ENCODE results near the gene KDSR. TPM values are rescaled to one million over a fixed set of nuclear protein-coding genes. Genes with fewer than 3 reads are reported as not detected.
A peak's percentile ranks its signal among the peaks of the same experiment; 100 is the strongest.
"Not testable (repeated sequence)": the region's sequence is repeated elsewhere in the genome, so short reads cannot be mapped to it uniquely, and the experiment has no call there.

The KDSR gene
- total RNA-seq, 2 experiments from 2014 or later = 72.8 to 77.2 TPM

- Mint-ChIP-seq H3K36me3 (peaks cover 32% of the 10 kb centered on the region), H3K9me3 (peaks cover 9% of the 10 kb centered on the region), H3K27me3 (no peaks in the 10 kb centered on the region), H3K4me1 (ENCODE audit: low read depth) (peaks cover 29% of the 10 kb centered on the region), H3K27ac (peak overlapping the region; percentile 2), H3K4me3 (peak overlapping the region; percentile 0)
- DNase-seq = peak; percentile 43
- POLR2A ChIA-PET = interaction anchor here (0.8 kb wide), 1 partner anchor 841 kb away, joined by 3 read pairs; the partner anchor contains the start of gene ZCCHC2
- CTCF ChIA-PET = interaction anchor here (0.7 kb wide), 1 partner anchor 51 kb away, joined by 3 read pairs; no protein-coding TSS in a partner anchor
- intact Hi-C loops (cut with micrococcal nuclease) = loop anchor here (10.0 kb wide), 1 partner anchor 591 kb away; no protein-coding TSS in a partner anchor
These were observed 3.1 kb downstream of the KDSR start for GRCh38 chr18:63363951-63364350.

- intact Hi-C loops (cut with micrococcal nuclease) = loop anchor here (10.0 kb wide), 1 partner anchor 591 kb away; no protein-coding TSS in a partner anchor
- Mint-ChIP-seq H3K36me3 (peaks cover 31% of the 10 kb centered on the region), H3K4me1 (ENCODE audit: low read depth) (peaks cover 24% of the 10 kb centered on the region), H3K27ac (peak overlapping the region; percentile 2)
- H3K4me3 Mint-ChIP-seq, H3K27me3 Mint-ChIP-seq, H3K9me3 Mint-ChIP-seq, DNase-seq: not testable (repeated sequence)
- ChIA-PET CTCF (interaction anchor here (0.7 kb wide), 1 partner anchor 52 kb away, joined by 3 read pairs; no protein-coding TSS in a partner anchor), POLR2A (interaction anchor here (0.6 to 0.8 kb wide), 2 partner anchors 841 to 1511 kb away, joined by 3 read pairs; partner anchors contain the start of gene ZCCHC2)
These were observed 3.6 kb downstream of the KDSR start for GRCh38 chr18:63363420-63363819.

GRCh38 chr18:63356272-63356896 is 10.6 kb downstream of the KDSR start:
- H3K27ac Mint-ChIP-seq = no peak overlapping the region
- H3K4me3 Mint-ChIP-seq = no peak overlapping the region
- intact Hi-C loops (cut with micrococcal nuclease) = no loop called here
- no peaks in the 10 kb centered on the region for H3K9me3 Mint-ChIP-seq
- ChIA-PET CTCF (interaction anchor here (0.8 to 1.0 kb wide), 2 partner anchors 13 to 83 kb away, joined by 3 to 4 read pairs; no protein-coding TSS in a partner anchor), POLR2A (no interaction called here)
- no peaks in the 10 kb centered on the region for H3K4me1 Mint-ChIP-seq (ENCODE audit: low read depth)
- no peaks in the 10 kb centered on the region for H3K27me3 Mint-ChIP-seq
- peaks cover 40% of the 10 kb centered on the region for H3K36me3 Mint-ChIP-seq
- no peak for DNase-seq

- intact Hi-C loops (cut with micrococcal nuclease) = no loop called here
- H3K4me1 Mint-ChIP-seq (ENCODE audit: low read depth) = no peaks in the 10 kb centered on the region
- ChIA-PET CTCF (interaction anchor here (0.8 to 2.1 kb wide), 3 partner anchors 10 to 306 kb away, joined by 3 to 8 read pairs (median 3); no protein-coding TSS in a partner anchor), POLR2A (interaction anchor here (1.3 kb wide), 1 partner anchor 9 kb away, joined by 5 read pairs; no protein-coding TSS in a partner anchor)
- no peaks in the 10 kb centered on the region for H3K27me3 Mint-ChIP-seq
- H3K27ac Mint-ChIP-seq = no peak overlapping the region
- H3K4me3 Mint-ChIP-seq = no peak overlapping the region
- no peaks in the 10 kb centered on the region for H3K9me3 Mint-ChIP-seq
- peaks cover 51% of the 10 kb centered on the region for H3K36me3 Mint-ChIP-seq
- DNase-seq = no peak
These were observed 16.8 kb downstream of the KDSR start for GRCh38 chr18:63350230-63350629.

GRCh38 chr18:63348508-63349136 is 18.4 kb downstream of the KDSR start:
- ChIA-PET CTCF (interaction anchor here (0.6 kb wide), 1 partner anchor 66 kb away, joined by 3 read pairs; no protein-coding TSS in a partner anchor), POLR2A (no interaction called here)
- intact Hi-C loops (cut with micrococcal nuclease) = no loop called here
- Mint-ChIP-seq H3K9me3 (no peaks in the 10 kb centered on the region), H3K27me3 (no peaks in the 10 kb centered on the region), H3K4me1 (ENCODE audit: low read depth) (no peaks in the 10 kb centered on the region), H3K27ac (no peak overlapping the region), H3K36me3 (peaks cover 54% of the 10 kb centered on the region), H3K4me3 (no peak overlapping the region)
- no peak for DNase-seq

GRCh38 chr18:63346480-63347183 is 20.4 kb downstream of the KDSR start:
- Mint-ChIP-seq H3K27ac (no peak overlapping the region), H3K4me3 (no peak overlapping the region), H3K36me3 (peaks cover 55% of the 10 kb centered on the region), H3K4me1 (ENCODE audit: low read depth) (no peaks in the 10 kb centered on the region), H3K27me3 (no peaks in the 10 kb centered on the region), H3K9me3 (no peaks in the 10 kb centered on the region)
- intact Hi-C loops (cut with micrococcal nuclease) = no loop called here
- CTCF ChIA-PET = interaction anchor here (0.6 to 0.7 kb wide), 2 partner anchors 24 to 91 kb away, joined by 3 read pairs; no protein-coding TSS in a partner anchor
- DNase-seq = no peak
- POLR2A ChIA-PET = interaction anchor here (0.7 kb wide), 1 partner anchor 75 kb away, joined by 3 read pairs; no protein-coding TSS in a partner anchor

- CTCF ChIA-PET = interaction anchor here (0.6 to 0.7 kb wide), 2 partner anchors 23 to 92 kb away, joined by 3 read pairs; no protein-coding TSS in a partner anchor
- intact Hi-C loops (cut with micrococcal nuclease) = no loop called here
These were observed 21.0 kb downstream of the KDSR start for GRCh38 chr18:63346031-63346430.

GRCh38 chr18:63344918-63345317 is 22.1 kb downstream of the KDSR start:
- peaks cover 55% of the 10 kb centered on the region for H3K36me3 Mint-ChIP-seq
- ChIA-PET CTCF (no interaction called here), POLR2A (no interaction called here)
- DNase-seq = no peak
- intact Hi-C loops (cut with micrococcal nuclease) = loop anchor here (5.0 kb wide), 1 partner anchor 328 kb away; no protein-coding TSS in a partner anchor
- H3K27me3 Mint-ChIP-seq = no peaks in the 10 kb centered on the region
- peaks cover 3% of the 10 kb centered on the region for H3K4me1 Mint-ChIP-seq (ENCODE audit: low read depth)
- H3K9me3 Mint-ChIP-seq = no peaks in the 10 kb centered on the region
- no peak overlapping the region for H3K27ac Mint-ChIP-seq
- no peak overlapping the region for H3K4me3 Mint-ChIP-seq

More at GRCh38 chr18:63346031-63346430, 21.0 kb downstream of the KDSR start:
- Mint-ChIP-seq H3K4me3 (no peak overlapping the region), H3K27me3 (no peaks in the 10 kb centered on the region), H3K36me3 (peaks cover 54% of the 10 kb centered on the region), H3K4me1 (ENCODE audit: low read depth) (no peaks in the 10 kb centered on the region), H3K27ac (no peak overlapping the region), H3K9me3 (no peaks in the 10 kb centered on the region)
- no peak for DNase-seq
- POLR2A ChIA-PET = interaction anchor here (0.7 kb wide), 1 partner anchor 76 kb away, joined by 3 read pairs; no protein-coding TSS in a partner anchor

GRCh38 chr18:63344263-63344662 is 22.7 kb downstream of the KDSR start:
- H3K36me3 Mint-ChIP-seq = peaks cover 54% of the 10 kb centered on the region
- H3K27ac Mint-ChIP-seq = no peak overlapping the region
- CTCF ChIA-PET = interaction anchor here (5.6 kb wide), 1 partner anchor 93 kb away, joined by 75 read pairs; no protein-coding TSS in a partner anchor
- no peak for DNase-seq
- H3K9me3 Mint-ChIP-seq = no peaks in the 10 kb centered on the region
- intact Hi-C loops (cut with micrococcal nuclease) = loop anchor here (5.0 kb wide), 1 partner anchor 327 kb away; no protein-coding TSS in a partner anchor
- peaks cover 4% of the 10 kb centered on the region for H3K4me1 Mint-ChIP-seq (ENCODE audit: low read depth)
- no peaks in the 10 kb centered on the region for H3K27me3 Mint-ChIP-seq
- POLR2A ChIA-PET = no interaction called here
- no peak overlapping the region for H3K4me3 Mint-ChIP-seq

GRCh38 chr18:63342206-63342605 is 24.8 kb downstream of the KDSR start:
- Mint-ChIP-seq H3K4me1 (ENCODE audit: low read depth) (peaks cover 4% of the 10 kb centered on the region), H3K27me3 (no peaks in the 10 kb centered on the region), H3K36me3 (peaks cover 50% of the 10 kb centered on the region), H3K4me3 (no peak overlapping the region), H3K9me3 (no peaks in the 10 kb centered on the region), H3K27ac (no peak overlapping the region)
- peak; percentile 46 for DNase-seq
- intact Hi-C loops (cut with micrococcal nuclease) = loop anchor here (1.0 to 5.0 kb wide), 3 partner anchors 97 to 325 kb away; no protein-coding TSS in a partner anchor
- POLR2A ChIA-PET = no interaction called here
- CTCF ChIA-PET = interaction anchor here (0.6 to 5.6 kb wide), 9 partner anchors 12 to 335 kb away, joined by 3 to 75 read pairs (median 3); no protein-coding TSS in a partner anchor

- Mint-ChIP-seq H3K4me1 (ENCODE audit: low read depth) (peaks cover 12% of the 10 kb centered on the region), H3K9me3 (no peaks in the 10 kb centered on the region), H3K4me3 (no peak overlapping the region), H3K27ac (no peak overlapping the region), H3K27me3 (no peaks in the 10 kb centered on the region), H3K36me3 (peaks cover 55% of the 10 kb centered on the region)
- intact Hi-C loops (cut with micrococcal nuclease) = loop anchor here (2.0 to 5.0 kb wide), 2 partner anchors 27 to 323 kb away; partner anchors contain the start of gene KDSR
- POLR2A ChIA-PET = no interaction called here
- DNase-seq = peak; percentile 37
- CTCF ChIA-PET = interaction anchor here (0.6 to 5.6 kb wide), 24 partner anchors 10 to 794 kb away, joined by 3 to 75 read pairs (median 4); no protein-coding TSS in a partner anchor
These were observed 27.0 kb downstream of the KDSR start for GRCh38 chr18:63339920-63340484.

All from activated CD4-positive, alpha-beta memory T cell treated with anti-CD3 and anti-CD28 coated beads for 36 hours (primary cell).